Pancreas (tissue), 10 donors: ENCODE measurements around the gene PPM1L. TPM values are rescaled to one million over a fixed set of nuclear protein-coding genes. Genes with fewer than 3 reads are reported as not detected.
A peak's percentile ranks its signal among the peaks of the same experiment; 100 is the strongest.

Source experiments
- ATAC-seq, 4 donors: fragments of 200-7000 bp; cut with Tn5 transposase; one replicate each; pipeline versions ENCODE4 v1.8.0 to v1.9.1; 2020; ENCODE audit warnings: mild to moderate bottlenecking in 4 of 4, moderate library complexity in 4 of 4
- DNase-seq, 6 donors: peaks; one replicate each; pipeline ENCODE4 v3.0.0-alpha.2; 2020
- FAIRE-seq: peaks from 2 replicates; lab custom pipeline; 2012; peaks lifted over from hg19 to GRCh38; lab: Jason Lieb, UNC
- H3K27ac ChIP-seq, 4 donors: fragments of 200-600 bp; sonication (generic); 1 replicate in 3 of 4; 2 replicates in 1 of 4; pipeline versions ENCODE4 v1.5.0 to v1.8.0; 2020
- H3K27me3 ChIP-seq, 4 donors: fragments of 200-600 bp; one replicate each; pipeline ENCODE4 v1.8.0; 2021
- H3K36me3 ChIP-seq, 3 donors: fragments of 200-600 bp; sonication (generic) in 1 of 3; one replicate each; pipeline versions ENCODE4 v1.5.0 to v1.8.0; 2020 to 2021
- H3K4me1 ChIP-seq, 3 donors: fragments of 200-600 bp; one replicate each; pipeline ENCODE4 v1.8.0; 2021
- H3K4me3 ChIP-seq, 4 donors: fragments of 200-600 bp; sonication (generic) in 2 of 4; one replicate each; pipeline versions ENCODE4 v1.5.0 to v1.8.0; 2020 to 2021
- H3K9me3 ChIP-seq, 4 donors: fragments of 200-600 bp; one replicate each; pipeline ENCODE4 v1.8.0; 2021
- CTCF ChIP-seq, 4 donors: fragments of 200-600 bp; sonication (generic) in 3 of 4; IDR thresholded peaks; one replicate each; pipeline versions ENCODE4 v1.5.0 to v1.8.0; 2021; ENCODE audit warnings: antibody characterized with exemption in 4 of 4
- WGBS, 2 donors: extraction: QIAGEN DNeasy Blood & Tissue Kit; methylation state at CpG; one replicate each; pipeline ENCODE4 v1.1.7; 2013; 5-methylcytosine and 5-hydroxymethylcytosine counted together
- intact Hi-C, 3 donors: fragments of 100-400 bp; cut with DNase I; formaldehyde crosslinking; loops; one replicate each; pipeline versions ENCODE4 v1.11.1 to v1.14.2; 2022
- polyA plus RNA-seq, 2 donors: library from polyadenylated mRNA; stranded (reverse); fragments of 200-250 nt; gene quantifications; one replicate each; pipeline ENCODE4 v1.2.3, GENCODE V29; 2013
- total RNA-seq, 6 donors: library from RNA; stranded (reverse); fragmentation: NEBNext Ultra II Directional in 4 of 6; extraction: Animal tissue kit (Norgen Biotek cat#: 25700) in 4 of 6; gene quantifications; one replicate each; pipeline versions ENCODE4 v1.2.1 to v1.2.4, GENCODE V29; 2021 to 2023
- donor health status: healthy with polysubstance abuse.
- donor health status: DM: no; HTN: no; CAD: no; lungs with moderate emphysema.
- donor health status: DM: no; HTN: no; CAD: no.
- donor health status: control.
- donor health status: control.
- donor health status: Bipolar disorder and iron deficiency.
- donor health status: DM: yes; HTN: yes; CAD: no.
- donor health status: DM: no; HTN: no; CAD: no.
- donor health status: DM: no; HTN: no; CAD: no.
- donor health status: DM: yes; HTN: yes; CAD: no.

Gene PPM1L
- total and polyA plus RNA-seq, 8 donors, result 2.3 to 12.3 (median 6.4) TPM

- 83 to 90% methylated on average over 1 of the region's 1 CpG for WGBS, 2 donors
- no peak for DNase-seq
- no peak for FAIRE-seq
- H3K4me1 ChIP-seq, result no peaks in the 10 kb centered on the region
- no peaks in the 10 kb centered on the region for H3K27me3 ChIP-seq
- no peaks in the 10 kb centered on the region for H3K36me3 ChIP-seq
- intact Hi-C loops, result no loop called here
- no peak overlapping the region for H3K4me3 ChIP-seq
- no peak for TF ChIP-seq CTCF (IDR thresholded peaks at IDR 0.05)
- no peak for ATAC-seq
- no peaks in the 10 kb centered on the region for H3K9me3 ChIP-seq
- H3K27ac ChIP-seq, result no peak overlapping the region
These were observed 74.8 kb downstream of the PPM1L start for GRCh38 chr3:160830796-160831195.

GRCh38 chr3:160831401-160831800, 75.4 kb downstream of the PPM1L start:
- DNase-seq, result no peak
- H3K27ac ChIP-seq, result no peak overlapping the region
- ATAC-seq, result no peak
- TF ChIP-seq CTCF (IDR thresholded peaks at IDR 0.05), result no peak
- intact Hi-C loops, result no loop called here
- no peaks in the 10 kb centered on the region for H3K9me3 ChIP-seq
- H3K36me3 ChIP-seq, result no peaks in the 10 kb centered on the region
- no peaks in the 10 kb centered on the region for H3K4me1 ChIP-seq
- H3K4me3 ChIP-seq, result no peak overlapping the region
- WGBS, 2 donors, result 79 to 84% methylated on average over 3 of the region's 3 CpGs
- no peaks in the 10 kb centered on the region for H3K27me3 ChIP-seq
- no peak for FAIRE-seq

GRCh38 chr3:160837394-160837980, 81.5 kb downstream of the PPM1L start:
- no peaks in the 10 kb centered on the region for H3K36me3 ChIP-seq
- H3K9me3 ChIP-seq, result no peaks in the 10 kb centered on the region
- H3K4me3 ChIP-seq, result no peak overlapping the region
- no peak overlapping the region for H3K27ac ChIP-seq
- no peak for DNase-seq
- 68 to 74% methylated on average over 3 of the region's 3 CpGs for WGBS, 2 donors
- intact Hi-C loops, result no loop called here
- ATAC-seq, result peak in 2 of 4 donors; percentile 15 to 38
- H3K27me3 ChIP-seq, result no peaks in the 10 kb centered on the region
- no peaks in the 10 kb centered on the region for H3K4me1 ChIP-seq
- no peak for FAIRE-seq
- no peak for TF ChIP-seq CTCF (IDR thresholded peaks at IDR 0.05)

- FAIRE-seq (no peak), ATAC-seq (no peak), DNase-seq (no peak)
- H3K9me3 ChIP-seq, result no peaks in the 10 kb centered on the region
- no peaks in the 10 kb centered on the region for H3K27me3 ChIP-seq
- no peak overlapping the region for H3K4me3 ChIP-seq
- 82 to 90% methylated on average over 2 of the region's 2 CpGs for WGBS, 2 donors
- H3K4me1 ChIP-seq, result no peaks in the 10 kb centered on the region
- no peaks in the 10 kb centered on the region for H3K36me3 ChIP-seq
- TF ChIP-seq CTCF (IDR thresholded peaks at IDR 0.05), result no peak
- no peak overlapping the region for H3K27ac ChIP-seq
- intact Hi-C loops, result no loop called here
These were observed 84.6 kb downstream of the PPM1L start for GRCh38 chr3:160840590-160840989.

GRCh38 chr3:160841455-160841854, 85.4 kb downstream of the PPM1L start:
- WGBS, 2 donors, result 80 to 97% methylated on average over 1 of the region's 1 CpG
- DNase-seq (no peak), FAIRE-seq (no peak), ATAC-seq (no peak)
- Histone ChIP-seq H3K9me3 (no peaks in the 10 kb centered on the region), H3K4me3 (no peak overlapping the region), H3K27ac (no peak overlapping the region), H3K4me1 (no peaks in the 10 kb centered on the region), H3K36me3 (no peaks in the 10 kb centered on the region), H3K27me3 (no peaks in the 10 kb centered on the region)
- TF ChIP-seq CTCF (IDR thresholded peaks at IDR 0.05), result no peak
- intact Hi-C loops, result no loop called here
